Erythroblast (primary cell): Measurements from ENCODE around the gene GPC5.

ENCODE experiments used
- GATA1 ChIP-seq: IDR thresholded peaks from 2 replicates; pipeline ENCODE4 v1.6.1; 2011; ENCODE audit warnings: low read depth, mild to moderate bottlenecking, control low read depth, low read length, moderate library complexity
- POLR2A ChIP-seq: IDR thresholded peaks from 2 replicates; pipeline ENCODE4 v1.6.1; 2011; ENCODE audit warnings: mild to moderate bottlenecking, low read length

- TF ChIP-seq POLR2A (no peak), GATA1 (no peak)
These were observed 826 bp upstream of the GPC5 start for GRCh38 chr13:91397595-91397994.
